T-cell (primary cell): ENCODE results near the gene PAGR1. TPM values are rescaled to one million over a fixed set of nuclear protein-coding genes. Genes with fewer than 3 reads are reported as not detected.
A peak's percentile ranks its signal among the peaks of the same experiment; 100 is the strongest.

Source experiments
- ATAC-seq, 4 experiments: fragments of 200-7000 bp in 3 of 4; fragments of 150-1000 bp in 1 of 4; cut with Tn5 transposase; replicated peaks in 1 of 4; 1 replicate in 3 of 4; 2 replicates in 1 of 4; pipeline ENCODE4 v1.10.0; 2021; ENCODE audit warnings: moderate library complexity in 3 of 4, mild to moderate bottlenecking in 2 of 4, moderate number of reproducible peaks in 1 of 4
- CTCF ChIA-PET, 2 donors: fragments of 300-600 bp; sonication (Branson Sonifier 250); formaldehyde crosslinking; loops; one replicate each; lab custom pipeline; 2022; ENCODE audit warnings: antibody characterized with exemption in 2 of 2; lab: Charles Lee
- POLR2A ChIA-PET, 2 donors: fragments of 300-600 bp; sonication (Branson Sonifier 250); formaldehyde crosslinking; loops; one replicate each; lab custom pipeline; 2022; ENCODE audit warnings: antibody characterized with exemption in 2 of 2; lab: Charles Lee
- DNase-seq, 35 experiments: peaks; one replicate each; pipeline versions ENCODE4 v3.0.0 to v3.0.0-alpha.2; 2013 to 2023
- H3K27ac ChIP-seq: one replicate; pipeline ENCODE4 v1.5.1; 2013; ENCODE audit warnings: low read length
- H3K27me3 ChIP-seq, 2 experiments: replicated peaks in 1 of 2; 1 replicate in 1 of 2; 2 replicates in 1 of 2; pipeline versions ENCODE4 v1.6.1 to v1.7.0; 2013; ENCODE audit warnings: low read length in 1 of 2, mixed read lengths in 1 of 2; ENCODE audit not compliant: control insufficient read depth in 2 of 2, insufficient read depth in 2 of 2; ENCODE audit errors: extremely low read depth in 1 of 2
- H3K36me3 ChIP-seq, 2 donors: 1 replicate in 1 of 2; 2 replicates in 1 of 2; pipeline versions ENCODE4 v1.6.1 to v1.7.0; 2013; ENCODE audit warnings: low read length in 1 of 2; ENCODE audit not compliant: control insufficient read depth in 2 of 2, insufficient read depth in 1 of 2; ENCODE audit errors: extremely low read depth in 1 of 2
- H3K4me1 ChIP-seq, 2 experiments: 1 replicate in 1 of 2; 2 replicates in 1 of 2; pipeline versions ENCODE4 v1.6.1 to v1.7.0; 2013; ENCODE audit warnings: low read length in 2 of 2, mixed read lengths in 1 of 2; ENCODE audit not compliant: insufficient read depth in 2 of 2, control insufficient read depth in 1 of 2; ENCODE audit errors: extremely low read depth in 1 of 2
- H3K4me3 ChIP-seq, 2 donors: 1 replicate in 1 of 2; 2 replicates in 1 of 2; pipeline versions ENCODE4 v1.5.1 to v1.7.0; 2013; ENCODE audit warnings: mild to moderate bottlenecking in 2 of 2, low read length in 1 of 2, moderate library complexity in 1 of 2; ENCODE audit not compliant: control insufficient read depth in 1 of 2; ENCODE audit errors: extremely low read depth in 1 of 2
- H3K9me3 ChIP-seq: 2 replicates; pipeline ENCODE4 v1.7.0; 2013
- H3K27ac Mint-ChIP-seq, 2 donors: one replicate each; pipeline ENCODE4 v1.8.0; 2020 to 2021; ENCODE audit warnings: mild to moderate bottlenecking in 2 of 2, mixed read lengths in 2 of 2
- H3K27me3 Mint-ChIP-seq, 2 donors: one replicate each; pipeline ENCODE4 v1.8.0; 2021 to 2022; ENCODE audit warnings: mixed read lengths in 2 of 2
- H3K36me3 Mint-ChIP-seq: one replicate; pipeline ENCODE4 v1.8.0; 2021; ENCODE audit warnings: mixed read lengths
- H3K4me1 Mint-ChIP-seq, 3 donors: one replicate each; pipeline ENCODE4 v1.8.0; 2020 to 2022; ENCODE audit warnings: mixed read lengths in 3 of 3, mild to moderate bottlenecking in 1 of 3
- H3K4me3 Mint-ChIP-seq, 3 donors: one replicate each; pipeline ENCODE4 v1.8.0; 2020 to 2022; ENCODE audit warnings: mild to moderate bottlenecking in 3 of 3, mixed read lengths in 3 of 3, moderate library complexity in 3 of 3
- H3K9me3 Mint-ChIP-seq, 3 donors: one replicate each; pipeline ENCODE4 v1.8.0; 2020 to 2022; ENCODE audit warnings: mixed read lengths in 3 of 3
- WGBS: methylation state at CpG from one replicate; pipeline ENCODE4 v1.1.5; 2013; ENCODE audit warnings: missing lambda C conversion rate; ENCODE audit not compliant: insufficient coverage; 5-methylcytosine and 5-hydroxymethylcytosine counted together
- total RNA-seq, 35 experiments: library from RNA in 6 of 35; stranded (reverse) in 6 of 35; fragments of 120-200 nt in 1 of 35; gene quantifications; one replicate each; pipeline versions ENCODE4 v1.2.1 to v1.2.4 and lab custom pipeline; 2013 to 2026

Gene PAGR1
- total RNA-seq, 5 donors from 2014 or later (not counting 1 experiment from before 2014, with no cell fraction given) = 16.0 to 47.2 (median 40.6) TPM

GRCh38 chr16:29815032-29815721 is 775 bp upstream of the PAGR1 start:
- peaks cover 28 to 82% of the 10 kb centered on the region in 2 experiments for H3K4me1 ChIP-seq
- H3K4me3 Mint-ChIP-seq = peak overlapping the region; percentile 89 to 94 (median 94)
- H3K4me3 ChIP-seq = peak overlapping the region; percentile 38 to 71
- H3K9me3 ChIP-seq = no peaks in the 10 kb centered on the region
- peaks cover 16% of the 10 kb centered on the region for H3K36me3 Mint-ChIP-seq
- H3K27me3 ChIP-seq = peaks cover 0 to 16% of the 10 kb centered on the region in 2 experiments
- ATAC-seq = peak in 1 of 4 experiments; percentile 19
- peak overlapping the region; percentile 76 for H3K27ac ChIP-seq
- H3K36me3 ChIP-seq = peaks cover 4 to 20% of the 10 kb centered on the region in 2 donors
- WGBS = 8% methylated on average over 22 of the region's 39 CpGs
- CTCF ChIA-PET = interaction anchor here (0.6 to 3.7 kb wide), 18 partner anchors 7 to 371 kb away, joined by 3 to 42 read pairs (median 4); partner anchors contain the start of genes C16orf54 (in 1 of the 2), HIRIP3 (in 1 of the 2), KIF22 (in 1 of the 2) and QPRT (in 1 of the 2)
- H3K27ac Mint-ChIP-seq = peak overlapping the region; percentile 96 to 97
- H3K4me1 Mint-ChIP-seq = peaks cover 62 to 81% (median 68%) of the 10 kb centered on the region in 3 donors
- POLR2A ChIA-PET = interaction anchor here in 1 of 2 donors (0.5 to 1.1 kb wide), 6 partner anchors 7 to 113 kb away, joined by 3 to 12 read pairs (median 4); partner anchors contain the start of gene KIF22
- DNase-seq = peak in 9 of 35 experiments; percentile 11 to 60 (median 45)
- peaks cover 0 to 2% of the 10 kb centered on the region in 2 donors for H3K27me3 Mint-ChIP-seq
- no peaks in the 10 kb centered on the region for H3K9me3 Mint-ChIP-seq

- ChIA-PET POLR2A (interaction anchor here in 1 of 2 donors (0.7 kb wide), 1 partner anchor 130 kb away, joined by 8 read pairs; no protein-coding TSS in a partner anchor), CTCF (interaction anchor here (0.5 to 3.7 kb wide), 9 partner anchors 9 to 145 kb away, joined by 3 to 42 read pairs (median 7); no protein-coding TSS in a partner anchor)
- H3K27me3 Mint-ChIP-seq = peaks cover 0 to 2% of the 10 kb centered on the region in 2 donors
- H3K27ac ChIP-seq = peak overlapping the region; percentile 76
- peak in 23 of 35 experiments; percentile 13 to 64 (median 46) for DNase-seq
- H3K4me3 Mint-ChIP-seq = peak overlapping the region; percentile 89 to 94 (median 94)
- under 1% methylated on average over 17 of the region's 37 CpGs for WGBS
- H3K36me3 Mint-ChIP-seq = peaks cover 16% of the 10 kb centered on the region
- peak overlapping the region; percentile 71 to 86 for H3K4me3 ChIP-seq
- no peaks in the 10 kb centered on the region for H3K9me3 Mint-ChIP-seq
- H3K36me3 ChIP-seq = peaks cover 4 to 16% of the 10 kb centered on the region in 2 donors
- peaks cover 61 to 78% (median 67%) of the 10 kb centered on the region in 3 donors for H3K4me1 Mint-ChIP-seq
- peaks cover 28 to 79% of the 10 kb centered on the region in 2 experiments for H3K4me1 ChIP-seq
- H3K9me3 ChIP-seq = no peaks in the 10 kb centered on the region
- H3K27me3 ChIP-seq = peaks cover 0 to 8% of the 10 kb centered on the region in 2 experiments
- ATAC-seq = peak in 3 of 4 experiments; percentile 21 to 37 (median 32)
- peak overlapping the region; percentile 96 to 97 for H3K27ac Mint-ChIP-seq
These were observed 916 bp downstream of the PAGR1 start for GRCh38 chr16:29816694-29817441.

- Mint-ChIP-seq H3K4me3 (peak overlapping the region; percentile 74 to 94 (median 74)), H3K27me3 (no peaks in the 10 kb centered on the region), H3K36me3 (peaks cover 16% of the 10 kb centered on the region), H3K9me3 (no peaks in the 10 kb centered on the region), H3K27ac (peak overlapping the region; percentile 88), H3K4me1 (peaks cover 64 to 80% (median 79%) of the 10 kb centered on the region in 3 donors)
- no peaks in the 10 kb centered on the region for H3K9me3 ChIP-seq
- POLR2A ChIA-PET = interaction anchor here in 1 of 2 donors (0.7 kb wide), 1 partner anchor 11 kb away, joined by 4 read pairs; no protein-coding TSS in a partner anchor
- ATAC-seq = no peak
- H3K27ac ChIP-seq = no peak overlapping the region
- H3K4me1 ChIP-seq = peaks cover 29 to 79% of the 10 kb centered on the region in 2 experiments
- peaks cover 4 to 16% of the 10 kb centered on the region in 2 donors for H3K36me3 ChIP-seq
- DNase-seq = no peak
- H3K4me3 ChIP-seq = no peak overlapping the region
- WGBS = 53% methylated on average over 3 of the region's 4 CpGs
- CTCF ChIA-PET = interaction anchor here (0.9 to 3.7 kb wide), 6 partner anchors 11 to 118 kb away, joined by 3 to 42 read pairs (median 6); no protein-coding TSS in a partner anchor
- H3K27me3 ChIP-seq = peaks cover 0 to under 1% of the 10 kb centered on the region in 2 experiments
These were observed 2.1 kb downstream of the PAGR1 start for GRCh38 chr16:29818082-29818481.

- no peaks in the 10 kb centered on the region for H3K9me3 Mint-ChIP-seq
- DNase-seq = no peak
- H3K27ac ChIP-seq = peak overlapping the region; percentile 80
- no peaks in the 10 kb centered on the region for H3K27me3 Mint-ChIP-seq
- ChIA-PET POLR2A (no interaction called here), CTCF (interaction anchor here (0.6 to 2.5 kb wide), 9 partner anchors 12 to 120 kb away, joined by 3 to 13 read pairs (median 4); partner anchors contain the start of gene KIF22 (in 1 of the 2))
- no peaks in the 10 kb centered on the region for H3K27me3 ChIP-seq
- H3K36me3 ChIP-seq = peaks cover 4 to 16% of the 10 kb centered on the region in 2 donors
- H3K4me1 Mint-ChIP-seq = peaks cover 70 to 83% (median 74%) of the 10 kb centered on the region in 3 donors
- no peak for ATAC-seq
- H3K36me3 Mint-ChIP-seq = peaks cover 16% of the 10 kb centered on the region
- WGBS = 95% methylated on average over 8 of the region's 15 CpGs
- H3K4me3 ChIP-seq = no peak overlapping the region
- no peaks in the 10 kb centered on the region for H3K9me3 ChIP-seq
- peak overlapping the region; percentile 94 to 98 (median 95) for H3K4me3 Mint-ChIP-seq
- H3K4me1 ChIP-seq = peaks cover 28 to 88% of the 10 kb centered on the region in 2 experiments
- H3K27ac Mint-ChIP-seq = peak overlapping the region; percentile 96
These were observed 3.6 kb downstream of the PAGR1 start for GRCh38 chr16:29819506-29819905.

GRCh38 chr16:29820271-29820701 is 4.3 kb downstream of the PAGR1 start, which contains the start of gene MVP:
Gene MVP, plus strand, starts transcription at chr16:29820462. Its CDS starts 10,088 bp downstream, at chr16:29830550.
- peaks cover 16% of the 10 kb centered on the region for H3K36me3 Mint-ChIP-seq
- H3K4me3 Mint-ChIP-seq = peak within 1 kb of the TSS; percentile 94 to 98 (median 95)
- H3K36me3 ChIP-seq = peaks cover 4 to 16% of the 10 kb centered on the region in 2 donors
- H3K27me3 Mint-ChIP-seq = no peaks in the 10 kb centered on the region
- WGBS = 0% methylated on average over 1 of the region's 4 CpGs
- ChIA-PET CTCF (interaction anchor here (0.7 to 2.7 kb wide), 7 partner anchors 12 to 120 kb away, joined by 3 to 13 read pairs (median 4); partner anchors contain the start of gene KIF22 (in 1 of the 2)), POLR2A (no interaction called here)
- no peaks in the 10 kb centered on the region for H3K9me3 Mint-ChIP-seq
- H3K27ac ChIP-seq = peak within 1 kb of the TSS; percentile 80
- H3K27ac Mint-ChIP-seq = peak within 1 kb of the TSS; percentile 96
- DNase-seq = peak in 26 of 35 experiments; percentile 26 to 65 (median 48)
- H3K27me3 ChIP-seq = no peaks in the 10 kb centered on the region
- peaks cover 70 to 83% (median 73%) of the 10 kb centered on the region in 3 donors for H3K4me1 Mint-ChIP-seq
- H3K4me3 ChIP-seq = peak within 1 kb of the TSS; percentile 55 to 93
- peaks cover 29 to 88% of the 10 kb centered on the region in 2 experiments for H3K4me1 ChIP-seq
- no peaks in the 10 kb centered on the region for H3K9me3 ChIP-seq
- peak in 1 of 4 experiments; percentile 13 for ATAC-seq
